Astrocyte (in vitro differentiated cells and primary cell): Measurements from ENCODE around the gene GFRA1. TPM values are rescaled to one million over a fixed set of nuclear protein-coding genes. Genes with fewer than 3 reads are reported as not detected.

ENCODE experiments used
- DNase-seq: peaks from one replicate; pipeline ENCODE4 v3.0.0-alpha.2; 2010; ENCODE audit warnings: low read depth
- FAIRE-seq: peaks from 2 replicates; lab custom pipeline; 2011; peaks lifted over from hg19 to GRCh38; lab: Jason Lieb, UNC
- H2AFZ ChIP-seq: 2 replicates; pipeline ENCODE4 v1.6.0; 2012; ENCODE audit warnings: low read depth, low read length, inconsistent platforms
- H3K27ac ChIP-seq: 2 replicates; pipeline ENCODE4 v1.5.1; 2011; ENCODE audit warnings: low read depth, low read length, inconsistent platforms
- H3K27me3 ChIP-seq: 2 replicates; pipeline ENCODE4 v1.6.0; 2011; ENCODE audit warnings: low read length, inconsistent platforms; ENCODE audit not compliant: insufficient read depth
- H3K36me3 ChIP-seq: 2 replicates; pipeline ENCODE4 v1.5.1; 2011; ENCODE audit warnings: low read length, inconsistent platforms; ENCODE audit not compliant: insufficient read depth
- H3K4me1 ChIP-seq: 2 replicates; pipeline ENCODE4 v1.5.1; 2011; ENCODE audit warnings: low read length, inconsistent platforms; ENCODE audit not compliant: insufficient read depth
- H3K4me2 ChIP-seq: 2 replicates; pipeline ENCODE4 v1.6.0; 2012; ENCODE audit warnings: low read length, inconsistent platforms
- H3K4me3 ChIP-seq: 2 replicates; pipeline ENCODE4 v1.5.1; 2011; ENCODE audit warnings: low read depth, mild to moderate bottlenecking, low read length, inconsistent platforms; ENCODE audit not compliant: insufficient read depth
- H3K79me2 ChIP-seq: 2 replicates; pipeline ENCODE4 v1.6.0; 2012; ENCODE audit warnings: mild to moderate bottlenecking, low read length, inconsistent platforms; ENCODE audit not compliant: insufficient read depth
- H3K9ac ChIP-seq: 2 replicates; pipeline ENCODE4 v1.6.0; 2012; ENCODE audit warnings: mild to moderate bottlenecking, low read length, inconsistent platforms
- H3K9me3 ChIP-seq: 2 replicates; pipeline ENCODE4 v1.5.1; 2012; ENCODE audit warnings: low read depth, mild to moderate bottlenecking, low read length, inconsistent platforms; ENCODE audit not compliant: insufficient read depth
- H4K20me1 ChIP-seq: 2 replicates; pipeline ENCODE4 v1.6.0; 2012; ENCODE audit warnings: low read length, inconsistent platforms; ENCODE audit not compliant: insufficient read depth
- H3K27ac Mint-ChIP-seq: one replicate; pipeline ENCODE4 v1.8.0; 2021; ENCODE audit warnings: mild to moderate bottlenecking, mixed read lengths; ENCODE audit not compliant: unreplicated experiment
- H3K27me3 Mint-ChIP-seq: one replicate; pipeline ENCODE4 v1.8.0; 2021; ENCODE audit warnings: low read depth, mixed read lengths; ENCODE audit not compliant: unreplicated experiment
- H3K36me3 Mint-ChIP-seq: one replicate; pipeline ENCODE4 v1.8.0; 2021; ENCODE audit warnings: low read depth, mixed read lengths; ENCODE audit not compliant: unreplicated experiment
- H3K4me1 Mint-ChIP-seq: one replicate; pipeline ENCODE4 v1.8.0; 2021; ENCODE audit warnings: low read depth, mixed read lengths; ENCODE audit not compliant: unreplicated experiment
- H3K4me3 Mint-ChIP-seq: one replicate; pipeline ENCODE4 v1.8.0; 2021; ENCODE audit warnings: mild to moderate bottlenecking, moderate library complexity, mixed read lengths; ENCODE audit not compliant: unreplicated experiment
- H3K9me3 Mint-ChIP-seq: one replicate; pipeline ENCODE4 v1.8.0; 2021; ENCODE audit warnings: mild to moderate bottlenecking, mixed read lengths; ENCODE audit not compliant: unreplicated experiment
- EZH2 ChIP-seq: IDR thresholded peaks from 2 replicates; pipeline ENCODE4 v1.6.1; 2012; ENCODE audit warnings: mild to moderate bottlenecking, low read length, inconsistent platforms; ENCODE audit not compliant: insufficient read depth
- total RNA-seq: library from RNA; stranded (reverse); gene quantifications from 2 replicates; pipeline ENCODE4 v1.2.1, GENCODE V29; 2021
- TF ChIP-seq, protein P1 (sequence below): IDR thresholded peaks from 2 replicates; pipeline ENCODE4 v1.5.1; 2011; ENCODE audit warnings: low read depth, mild to moderate bottlenecking, inconsistent platforms, low read length, moderate library complexity; ENCODE audit not compliant: insufficient read depth

GFRA1 gene
- total RNA-seq, 1 donor from 2014 or later: 24.2 TPM

- no peaks in the 10 kb centered on the region for H3K27me3 ChIP-seq
- H3K4me3 ChIP-seq: no peak overlapping the region
- no peaks in the 10 kb centered on the region for H3K4me1 Mint-ChIP-seq
- peaks cover 2% of the 10 kb centered on the region for H3K9me3 Mint-ChIP-seq
- H3K4me2 ChIP-seq: no peak overlapping the region
- no peak overlapping the region for H3K27ac Mint-ChIP-seq
- H4K20me1 ChIP-seq: no peaks in the 10 kb centered on the region
- H3K4me1 ChIP-seq: no peaks in the 10 kb centered on the region
- DNase-seq (no peak), FAIRE-seq (no peak)
- H3K27me3 Mint-ChIP-seq: peaks cover 11% of the 10 kb centered on the region
- no peak for TF ChIP-seq EZH2
- TF ChIP-seq, protein P1, sequence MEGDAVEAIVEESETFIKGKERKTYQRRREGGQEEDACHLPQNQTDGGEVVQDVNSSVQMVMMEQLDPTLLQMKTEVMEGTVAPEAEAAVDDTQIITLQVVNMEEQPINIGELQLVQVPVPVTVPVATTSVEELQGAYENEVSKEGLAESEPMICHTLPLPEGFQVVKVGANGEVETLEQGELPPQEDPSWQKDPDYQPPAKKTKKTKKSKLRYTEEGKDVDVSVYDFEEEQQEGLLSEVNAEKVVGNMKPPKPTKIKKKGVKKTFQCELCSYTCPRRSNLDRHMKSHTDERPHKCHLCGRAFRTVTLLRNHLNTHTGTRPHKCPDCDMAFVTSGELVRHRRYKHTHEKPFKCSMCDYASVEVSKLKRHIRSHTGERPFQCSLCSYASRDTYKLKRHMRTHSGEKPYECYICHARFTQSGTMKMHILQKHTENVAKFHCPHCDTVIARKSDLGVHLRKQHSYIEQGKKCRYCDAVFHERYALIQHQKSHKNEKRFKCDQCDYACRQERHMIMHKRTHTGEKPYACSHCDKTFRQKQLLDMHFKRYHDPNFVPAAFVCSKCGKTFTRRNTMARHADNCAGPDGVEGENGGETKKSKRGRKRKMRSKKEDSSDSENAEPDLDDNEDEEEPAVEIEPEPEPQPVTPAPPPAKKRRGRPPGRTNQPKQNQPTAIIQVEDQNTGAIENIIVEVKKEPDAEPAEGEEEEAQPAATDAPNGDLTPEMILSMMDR: no peak
- no peak overlapping the region for H3K27ac ChIP-seq
- no peaks in the 10 kb centered on the region for H3K79me2 ChIP-seq
- H3K4me3 Mint-ChIP-seq: no peak overlapping the region
- H3K36me3 ChIP-seq: no peaks in the 10 kb centered on the region
- H3K9me3 ChIP-seq: no peaks in the 10 kb centered on the region
- no peak overlapping the region for H2AFZ ChIP-seq
- no peak overlapping the region for H3K9ac ChIP-seq
- H3K36me3 Mint-ChIP-seq: no peaks in the 10 kb centered on the region
Measured at GRCh38 chr10:116240157-116240950, 32.7 kb downstream of the GFRA1 start.

GRCh38 chr10:116239229-116239628, 33.8 kb downstream of the GFRA1 start:
- Mint-ChIP-seq H3K27me3 (peaks cover 11% of the 10 kb centered on the region), H3K27ac (no peak overlapping the region), H3K36me3 (peaks cover 1% of the 10 kb centered on the region), H3K4me3 (no peak overlapping the region), H3K4me1 (no peaks in the 10 kb centered on the region), H3K9me3 (peaks cover 2% of the 10 kb centered on the region)
- FAIRE-seq (no peak), DNase-seq (no peak)
- Histone ChIP-seq H3K36me3 (no peaks in the 10 kb centered on the region), H3K9me3 (no peaks in the 10 kb centered on the region), H3K9ac (no peak overlapping the region), H3K4me1 (no peaks in the 10 kb centered on the region), H3K27ac (no peak overlapping the region), H3K4me3 (no peak overlapping the region), H3K27me3 (no peaks in the 10 kb centered on the region), H4K20me1 (no peaks in the 10 kb centered on the region), H2AFZ (no peak overlapping the region), H3K4me2 (no peak overlapping the region), H3K79me2 (no peaks in the 10 kb centered on the region)
- TF ChIP-seq EZH2: no peak
- TF ChIP-seq, protein P1: no peak

- peaks cover 11% of the 10 kb centered on the region for H3K27me3 Mint-ChIP-seq
- Histone ChIP-seq H3K36me3 (no peaks in the 10 kb centered on the region), H3K4me1 (no peaks in the 10 kb centered on the region), H3K4me3 (no peak overlapping the region), H3K9me3 (no peaks in the 10 kb centered on the region), H4K20me1 (no peaks in the 10 kb centered on the region), H2AFZ (no peak overlapping the region), H3K27ac (no peak overlapping the region), H3K79me2 (no peaks in the 10 kb centered on the region), H3K27me3 (no peaks in the 10 kb centered on the region), H3K4me2 (no peak overlapping the region), H3K9ac (no peak overlapping the region)
- no peak overlapping the region for H3K27ac Mint-ChIP-seq
- no peak overlapping the region for H3K4me3 Mint-ChIP-seq
- H3K4me1 Mint-ChIP-seq: no peaks in the 10 kb centered on the region
- H3K9me3 Mint-ChIP-seq: peaks cover 2% of the 10 kb centered on the region
- no peak for DNase-seq
- FAIRE-seq: no peak
- TF ChIP-seq, protein P1: no peak
- no peak for TF ChIP-seq EZH2
- peaks cover 1% of the 10 kb centered on the region for H3K36me3 Mint-ChIP-seq
Measured at GRCh38 chr10:116237970-116238369, 35.0 kb downstream of the GFRA1 start.
